Caco-2 (cell line): ENCODE data around the gene MGAT4A. TPM values are rescaled to one million over a fixed set of nuclear protein-coding genes. Genes with fewer than 3 reads are reported as not detected.

Experiments used
- BruUV-seq: library from RNA; stranded (reverse); fragments of 400-500 nt; replicated peaks from 2 replicates; lab custom pipeline; 2021; lab: Mats Ljungman, UMichigan
- CTCF ChIA-PET: fragments of 300-600 bp; sonication (Branson Sonifier 250); formaldehyde crosslinking; loops from one replicate; lab custom pipeline; 2022; ENCODE audit warnings: antibody characterized with exemption; lab: Charles Lee
- POLR2A ChIA-PET: fragments of 300-600 bp; sonication (Branson Sonifier 250); formaldehyde crosslinking; loops from one replicate; lab custom pipeline; 2022; ENCODE audit warnings: antibody characterized with exemption; lab: Charles Lee
- DNase-seq, 2 experiments: peaks; one replicate each; pipeline versions ENCODE4 v3.0.0 to v3.0.0-alpha.2; 2020 to 2022
- H3K27me3 ChIP-seq: replicated peaks from 2 replicates; pipeline ENCODE4 v1.6.0; 2011; ENCODE audit warnings: low read length; ENCODE audit not compliant: control insufficient read depth, insufficient read depth
- H3K36me3 ChIP-seq: 2 replicates; pipeline ENCODE4 v1.5.1; 2011; ENCODE audit warnings: low read length; ENCODE audit not compliant: control insufficient read depth, insufficient read depth
- H3K4me1 ChIP-seq: fragments of 250-450 bp; sonication (Bioruptor Pico); 2 replicates; pipeline ENCODE4 v1.5.1; 2020; ENCODE audit warnings: mild to moderate bottlenecking
- H3K4me3 ChIP-seq: 2 replicates; pipeline ENCODE4 v1.5.1; 2011; ENCODE audit warnings: low read depth, mild to moderate bottlenecking, control low read depth, low read length
- H3K9me3 ChIP-seq: fragments of 250-450 bp; sonication (Bioruptor Pico); 2 replicates; pipeline ENCODE4 v1.5.1; 2020; ENCODE audit warnings: mild to moderate bottlenecking, moderate library complexity
- H3K27ac Mint-ChIP-seq: one replicate; pipeline ENCODE4 v1.8.0; 2022; ENCODE audit warnings: mixed read lengths; ENCODE audit not compliant: unreplicated experiment
- H3K27me3 Mint-ChIP-seq: one replicate; pipeline ENCODE4 v1.8.0; 2022; ENCODE audit warnings: mixed read lengths; ENCODE audit not compliant: insufficient read depth, unreplicated experiment
- H3K36me3 Mint-ChIP-seq: one replicate; pipeline ENCODE4 v1.8.0; 2022; ENCODE audit warnings: mild to moderate bottlenecking, mixed read lengths; ENCODE audit not compliant: insufficient read depth, unreplicated experiment
- H3K4me1 Mint-ChIP-seq: one replicate; pipeline ENCODE4 v1.8.0; 2022; ENCODE audit warnings: low read depth, mixed read lengths; ENCODE audit not compliant: unreplicated experiment
- H3K4me3 Mint-ChIP-seq: one replicate; pipeline ENCODE4 v1.8.0; 2022; ENCODE audit warnings: mild to moderate bottlenecking, moderate library complexity, mixed read lengths; ENCODE audit not compliant: unreplicated experiment
- H3K9me3 Mint-ChIP-seq: one replicate; pipeline ENCODE4 v1.8.0; 2022; ENCODE audit warnings: mixed read lengths; ENCODE audit not compliant: unreplicated experiment
- CTCF ChIP-seq, 2 experiments: fragments of 200-600 bp in 1 of 2; IDR thresholded peaks; 1 replicate in 1 of 2; 2 replicates in 1 of 2; pipeline versions ENCODE4 v1.5.1 to v1.8.0; 2011 to 2022; ENCODE audit warnings: antibody characterized with exemption in 1 of 2, control low read depth in 1 of 2, inconsistent platforms in 1 of 2, low read depth in 1 of 2, low read length in 1 of 2, mild to moderate bottlenecking in 1 of 2, moderate library complexity in 1 of 2; ENCODE audit not compliant: insufficient read depth in 1 of 2, severe bottlenecking in 1 of 2, unreplicated experiment in 1 of 2
- intact Hi-C: fragments of 100-400 bp; cut with micrococcal nuclease; formaldehyde crosslinking; loops from one replicate; pipeline ENCODE4 v1.10.0; 2022; ENCODE audit not compliant: unreplicated experiment
- total RNA-seq: library from RNA; stranded (reverse); gene quantifications from 2 replicates; pipeline ENCODE4 v1.2.3, GENCODE V29; 2022

MGAT4A gene
- total RNA-seq, 1 experiment from 2014 or later: 63.7 TPM

GRCh38 chr2:98710734-98711133, 20.2 kb downstream of the MGAT4A start:
- CTCF ChIA-PET: interaction anchor here (0.5 to 0.6 kb wide), 3 partner anchors 142 to 266 kb away, joined by 3 to 4 read pairs (median 3); partner anchors contain the start of gene INPP4A
- no peak for DNase-seq
- POLR2A ChIA-PET: interaction anchor here (0.7 kb wide), 1 partner anchor 126 kb away, joined by 4 read pairs; no protein-coding TSS in a partner anchor

GRCh38 chr2:98709535-98709934, 21.4 kb downstream of the MGAT4A start:
- intact Hi-C loops: no loop called here
- no TSS peak for BruUV-seq
- Mint-ChIP-seq H3K9me3 (no peaks in the 10 kb centered on the region), H3K4me3 (no peak overlapping the region), H3K4me1 (peaks cover 20% of the 10 kb centered on the region), H3K27ac (no peak overlapping the region), H3K36me3 (peaks cover 10% of the 10 kb centered on the region), H3K27me3 (no peaks in the 10 kb centered on the region)
- POLR2A ChIA-PET: no interaction called here
- H3K4me1 ChIP-seq: peaks cover 24% of the 10 kb centered on the region
- H3K27me3 ChIP-seq: no peaks in the 10 kb centered on the region
- no peak for DNase-seq
- H3K9me3 ChIP-seq: no peaks in the 10 kb centered on the region
- TF ChIP-seq CTCF (IDR thresholded peaks at IDR 0.05; ENCODE audit: insufficient read depth in 1 of 2, low read depth in 1 of 2, low read length in 1 of 2, severe bottlenecking in 1 of 2, unreplicated experiment in 1 of 2): no peak
- no peaks in the 10 kb centered on the region for H3K36me3 ChIP-seq
- no peak overlapping the region for H3K4me3 ChIP-seq
- CTCF ChIA-PET: no interaction called here

More at GRCh38 chr2:98710734-98711133, 20.2 kb downstream of the MGAT4A start:
- Mint-ChIP-seq H3K36me3 (peaks cover 5% of the 10 kb centered on the region), H3K27me3 (no peaks in the 10 kb centered on the region), H3K4me1 (peaks cover 18% of the 10 kb centered on the region), H3K4me3 (no peak overlapping the region), H3K9me3 (no peaks in the 10 kb centered on the region), H3K27ac (no peak overlapping the region)
- H3K4me3 ChIP-seq: no peak overlapping the region
- H3K27me3 ChIP-seq: no peaks in the 10 kb centered on the region
- peaks cover 15% of the 10 kb centered on the region for H3K4me1 ChIP-seq
- BruUV-seq: no TSS peak
- intact Hi-C loops: no loop called here
- TF ChIP-seq CTCF (IDR thresholded peaks at IDR 0.05; ENCODE audit: insufficient read depth in 1 of 2, low read depth in 1 of 2, low read length in 1 of 2, severe bottlenecking in 1 of 2, unreplicated experiment in 1 of 2): no peak
- H3K36me3 ChIP-seq: no peaks in the 10 kb centered on the region
- no peaks in the 10 kb centered on the region for H3K9me3 ChIP-seq

GRCh38 chr2:98708396-98709186, 22.3 kb downstream of the MGAT4A start:
- ChIA-PET CTCF (no interaction called here), POLR2A (no interaction called here)
- Histone ChIP-seq H3K4me1 (peaks cover 34% of the 10 kb centered on the region), H3K36me3 (no peaks in the 10 kb centered on the region), H3K27me3 (no peaks in the 10 kb centered on the region), H3K4me3 (no peak overlapping the region), H3K9me3 (no peaks in the 10 kb centered on the region)
- H3K4me3 Mint-ChIP-seq: no peak overlapping the region
- H3K27me3 Mint-ChIP-seq: no peaks in the 10 kb centered on the region
- no peaks in the 10 kb centered on the region for H3K9me3 Mint-ChIP-seq
- peaks cover 19% of the 10 kb centered on the region for H3K36me3 Mint-ChIP-seq
- DNase-seq: no peak
- intact Hi-C loops: no loop called here
- TF ChIP-seq CTCF (IDR thresholded peaks at IDR 0.05; ENCODE audit: insufficient read depth in 1 of 2, low read depth in 1 of 2, low read length in 1 of 2, severe bottlenecking in 1 of 2, unreplicated experiment in 1 of 2): no peak
- BruUV-seq: no TSS peak
- H3K4me1 Mint-ChIP-seq: peaks cover 25% of the 10 kb centered on the region
- no peak overlapping the region for H3K27ac Mint-ChIP-seq
